Chondrocyte (in vitro differentiated cells): ENCODE data around the gene GLB1L3. TPM values are rescaled to one million over a fixed set of nuclear protein-coding genes. Genes with fewer than 3 reads are reported as not detected.
"Not testable (repeated sequence)": the region's sequence is repeated elsewhere in the genome, so short reads cannot be mapped to it uniquely, and the experiment has no call there.

ENCODE experiments used
- DNase-seq: peaks from one replicate; pipeline ENCODE4 v3.0.0; 2021; ENCODE audit warnings: mixed read lengths, low spot score
- H3K27ac Mint-ChIP-seq: one replicate; pipeline ENCODE4 v1.8.0; 2021; ENCODE audit warnings: mild to moderate bottlenecking, moderate library complexity, mixed read lengths; ENCODE audit not compliant: unreplicated experiment
- H3K27me3 Mint-ChIP-seq: 2 replicates; pipeline ENCODE4 v1.8.0; 2021; ENCODE audit warnings: low read depth, mixed read lengths
- H3K36me3 Mint-ChIP-seq: 2 replicates; pipeline ENCODE4 v1.8.0; 2021; ENCODE audit warnings: low read depth, mixed read lengths
- H3K4me1 Mint-ChIP-seq: 2 replicates; pipeline ENCODE4 v1.8.0; 2021; ENCODE audit warnings: low read depth, mild to moderate bottlenecking, mixed read lengths
- H3K4me3 Mint-ChIP-seq: one replicate; pipeline ENCODE4 v1.8.0; 2021; ENCODE audit warnings: mild to moderate bottlenecking, moderate library complexity, mixed read lengths; ENCODE audit not compliant: unreplicated experiment
- H3K9me3 Mint-ChIP-seq: 2 replicates; pipeline ENCODE4 v1.8.0; 2021; ENCODE audit warnings: low read depth, mixed read lengths
- CTCF ChIP-seq: fragments of 200-600 bp; sonication (generic); IDR thresholded peaks from 2 replicates; pipeline ENCODE4 v1.5.0; 2021; ENCODE audit warnings: antibody characterized with exemption, mild to moderate bottlenecking, moderate library complexity
- total RNA-seq: library from RNA; stranded (reverse); gene quantifications from 3 replicates; pipeline ENCODE4 v1.2.1, GENCODE V29; 2021

GLB1L3 gene
- total RNA-seq, 1 donor from 2014 or later = not detected

- H3K4me1 Mint-ChIP-seq = no peaks in the 10 kb centered on the region
- H3K27me3 Mint-ChIP-seq = peaks cover 27% of the 10 kb centered on the region
- TF ChIP-seq CTCF = no peak
- DNase-seq = no peak
- H3K27ac Mint-ChIP-seq = no peak overlapping the region
- no peaks in the 10 kb centered on the region for H3K36me3 Mint-ChIP-seq
- H3K4me3 Mint-ChIP-seq = no peak overlapping the region
- H3K9me3 Mint-ChIP-seq = peaks cover 19% of the 10 kb centered on the region
Observed at GRCh38 chr11:134313821-134314607, 37.8 kb downstream of the GLB1L3 start.

- no peak for TF ChIP-seq CTCF
- no peak for DNase-seq
- H3K4me1 Mint-ChIP-seq = no peaks in the 10 kb centered on the region
- H3K9me3 Mint-ChIP-seq = peaks cover 30% of the 10 kb centered on the region
- H3K27ac Mint-ChIP-seq = no peak overlapping the region
- peaks cover 19% of the 10 kb centered on the region for H3K27me3 Mint-ChIP-seq
- no peak overlapping the region for H3K4me3 Mint-ChIP-seq
- H3K36me3 Mint-ChIP-seq = peaks cover 4% of the 10 kb centered on the region
Observed at GRCh38 chr11:134317103-134317502, 40.9 kb downstream of the GLB1L3 start.

DNA sequence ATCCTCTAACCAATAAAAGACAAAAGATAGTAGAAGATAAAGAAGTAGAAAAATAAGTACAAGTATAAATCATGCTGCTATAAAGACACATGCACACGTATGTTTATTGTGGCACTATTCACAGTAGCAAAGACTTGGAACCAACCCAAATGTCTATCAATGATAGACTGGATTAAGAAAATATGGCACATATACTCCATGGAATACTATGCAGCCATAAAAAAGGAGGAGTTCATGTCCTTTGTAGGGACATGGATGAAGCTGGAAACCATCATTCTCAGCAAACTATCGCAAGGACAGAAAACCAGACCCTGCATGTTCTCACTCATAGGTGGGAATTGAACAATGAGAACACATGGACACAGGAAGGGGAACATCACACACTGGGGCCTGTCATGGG, 45.2 kb downstream of the GLB1L3 start:
- H3K36me3 Mint-ChIP-seq, H3K4me3 Mint-ChIP-seq, H3K27ac Mint-ChIP-seq, H3K4me1 Mint-ChIP-seq, DNase-seq: not testable (repeated sequence)
- Mint-ChIP-seq H3K9me3 (peaks cover 34% of the 10 kb centered on the region), H3K27me3 (peaks cover 25% of the 10 kb centered on the region)

- H3K4me3 Mint-ChIP-seq = no peak overlapping the region
- H3K4me1 Mint-ChIP-seq = no peaks in the 10 kb centered on the region
- peaks cover 27% of the 10 kb centered on the region for H3K27me3 Mint-ChIP-seq
- H3K27ac Mint-ChIP-seq = no peak overlapping the region
- no peak for DNase-seq
- H3K36me3 Mint-ChIP-seq = peaks cover 5% of the 10 kb centered on the region
- H3K9me3 Mint-ChIP-seq = peaks cover 24% of the 10 kb centered on the region
- no peak for TF ChIP-seq CTCF
Observed at GRCh38 chr11:134322553-134322952, 46.4 kb downstream of the GLB1L3 start.

- Mint-ChIP-seq H3K4me3 (no peak overlapping the region), H3K27me3 (peaks cover 46% of the 10 kb centered on the region), H3K36me3 (peaks cover 1% of the 10 kb centered on the region), H3K9me3 (no peaks in the 10 kb centered on the region), H3K27ac (no peak overlapping the region), H3K4me1 (peaks cover 12% of the 10 kb centered on the region)
- DNase-seq = no peak
- no peak for TF ChIP-seq CTCF
Observed at GRCh38 chr11:134328433-134328832, 52.3 kb downstream of the GLB1L3 start.
